GM19463 (cell line): ENCODE results near the gene NELFCD.

Experiments
- ATAC-seq: cut with Tn5 transposase; IDR thresholded peaks from one replicate; pipeline ENCODE4 v1.9.1; 2021; ENCODE audit warnings: mild to moderate bottlenecking, moderate library complexity; ENCODE audit not compliant: unreplicated experiment

Gene NELFCD

DNA sequence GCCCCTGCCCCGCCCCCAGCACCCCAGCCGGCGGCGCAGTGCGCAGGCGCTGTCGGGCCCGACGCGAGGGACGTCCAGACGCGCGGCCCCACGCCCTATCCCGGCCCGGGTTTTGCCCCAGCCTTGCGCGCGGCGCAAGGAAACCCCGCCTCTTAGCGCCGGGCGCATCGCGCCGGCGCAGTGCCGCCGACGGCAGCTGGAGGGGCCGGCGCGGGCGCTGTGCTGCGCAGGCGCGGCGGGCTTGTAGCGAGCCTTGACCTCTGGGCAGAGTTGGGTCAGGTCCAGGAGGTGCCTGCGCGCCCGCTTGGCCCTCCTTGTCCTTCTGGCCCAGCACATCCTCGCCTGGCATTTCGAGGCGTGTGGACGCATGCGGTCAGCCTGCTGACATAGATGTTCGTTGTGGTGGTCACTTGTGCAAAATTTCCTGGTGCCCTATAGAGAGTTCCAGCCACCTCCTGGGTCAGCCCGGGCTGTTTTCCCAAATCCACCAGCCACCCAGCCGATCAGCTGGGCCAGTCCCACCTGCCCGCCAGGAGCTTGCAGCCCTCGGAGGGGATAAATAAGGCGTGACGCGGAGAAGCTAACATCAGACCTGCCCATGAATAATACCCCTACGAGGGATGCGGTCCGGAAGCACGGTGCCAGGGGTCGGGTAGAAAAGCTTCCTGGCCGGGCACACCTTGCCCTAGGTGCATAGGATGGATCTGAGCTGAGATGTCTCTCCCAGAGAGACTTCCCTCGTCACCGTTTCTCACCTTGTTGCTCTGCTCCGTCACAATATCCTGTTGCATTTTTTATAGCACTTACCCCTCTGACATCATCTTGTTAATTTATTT is 62.0 kb downstream of the NELFCD start:
- peak; percentile 94 for ATAC-seq

- no peak for ATAC-seq
Observed at GRCh38 chr20:59043698-59044097, 62.6 kb downstream of the NELFCD start.

DNA sequence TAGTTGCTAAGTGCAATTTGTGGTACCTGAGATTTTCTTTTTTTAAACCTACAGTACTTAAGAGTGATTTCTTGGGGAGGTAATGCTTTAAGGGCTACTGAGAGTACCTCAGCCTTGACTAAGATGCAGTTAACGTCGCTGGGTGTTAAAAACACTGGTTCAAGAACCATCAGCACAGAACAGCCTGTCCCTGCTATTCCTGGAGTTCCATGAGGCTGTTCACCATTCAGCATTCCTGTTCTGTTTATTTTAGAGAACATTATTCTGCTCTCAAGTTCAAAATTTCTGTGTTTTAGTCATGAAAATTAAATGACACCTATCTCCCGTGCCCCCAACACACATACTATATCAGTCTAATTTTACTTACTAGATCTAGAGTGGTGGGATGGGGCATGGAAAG is 63.2 kb downstream of the NELFCD start:
- ATAC-seq = no peak
